ENCODE measurements around the gene USP37. TPM values are rescaled to one million over a fixed set of nuclear protein-coding genes. Genes with fewer than 3 reads are reported as not detected.

The USP37 gene
- total and polyA plus RNA-seq, 2 of the 13 experiments (the other 11 are each of a cell fraction or from before 2014, with no cell fraction given) = 6.5 to 30.6 TPM

GRCh38 chr2:218566296-218566695 lies 1.9 kb downstream of the USP37 start:
- ChIA-PET CTCF (ENCODE audit: low intra/inter-chr PET ratio, low total read pairs) (no interaction called here), POLR2A (no interaction called here)
- in situ Hi-C loops (cut with HindIII; ENCODE audit: extremely low pct_ligation_motif_present, low pct_unique_long_range_greater_than_20kb) (no loop called here), intact Hi-C loops (cut with micrococcal nuclease; ENCODE audit: unreplicated experiment) (loop anchor here (5.0 to 10.0 kb wide), 2 partner anchors 169 to 271 kb away; partner anchors contain the start of genes CTDSP1 and TMBIM1)
- peaks cover 0 to 6% of the 10 kb centered on the region in 2 experiments; a peak in 1 of 5 replicates for H3K27me3 ChIP-seq (ENCODE audit: control insufficient read depth in 1 of 2, insufficient read depth in 2 of 2, low read length in 2 of 2)
- H3K79me2 ChIP-seq (ENCODE audit: insufficient read depth, low read length) = peaks cover 79% of the 10 kb centered on the region
- no peak for FAIRE-seq
- H4K20me1 ChIP-seq (ENCODE audit: insufficient read depth, low read length) = peaks cover 12% of the 10 kb centered on the region
- no peak overlapping the region for H3K27ac ChIP-seq (ENCODE audit: extremely low read length, insufficient read depth, low read length)
- H2AFZ ChIP-seq (ENCODE audit: low read length) = no peak overlapping the region
- no TSS peak for BruUV-seq (replicated peaks)
- WGBS (ENCODE audit: low lambda C conversion rate) = 91% methylated on average over 1 of the region's 1 CpG
- H3K4me3 ChIP-seq (replicated peaks in 1 of 3; ENCODE audit: insufficient read depth in 1 of 3, low read depth in 2 of 3, low read length in 3 of 3) = peak overlapping the region in 1 of 3 experiments; percentile 70; a peak in 3 of 6 replicates
- no peak for TF ChIP-seq IKZF4 (CRISPR knock-in tag; IDR thresholded peaks at IDR 0.05; ENCODE audit: borderline replicate concordance, low read depth, not compliant biosample characterization)
- no peak for TF ChIP-seq ZSCAN30 (CRISPR knock-in tag; IDR thresholded peaks at IDR 0.05)
- no peak for TF ChIP-seq ZBTB25 (CRISPR knock-in tag; IDR thresholded peaks at IDR 0.05)
- no peak for TF ChIP-seq KAT8 (CRISPR knock-in tag; IDR thresholded peaks at IDR 0.05)
- TF ChIP-seq MAFK (conservative IDR thresholded peaks at IDR 0.05 in 1 of 2, IDR thresholded peaks at IDR 0.05 in 1 of 2; ENCODE audit: low read length in 2 of 2) = 0 out of 4 replicates have a peak, but pooled peaks of 1 of the 2 experiments have one; percentile 5
- TF ChIP-seq, protein P1, sequence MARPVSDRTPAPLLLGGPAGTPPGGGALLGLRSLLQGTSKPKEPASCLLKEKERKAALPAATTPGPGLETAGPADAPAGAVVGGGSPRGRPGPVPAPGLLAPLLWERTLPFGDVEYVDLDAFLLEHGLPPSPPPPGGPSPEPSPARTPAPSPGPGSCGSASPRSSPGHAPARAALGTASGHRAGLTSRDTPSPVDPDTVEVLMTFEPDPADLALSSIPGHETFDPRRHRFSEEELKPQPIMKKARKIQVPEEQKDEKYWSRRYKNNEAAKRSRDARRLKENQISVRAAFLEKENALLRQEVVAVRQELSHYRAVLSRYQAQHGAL (CRISPR knock-in tag; IDR thresholded peaks at IDR 0.05; ENCODE audit: not compliant biosample characterization) = no peak
- no peak for TF ChIP-seq ZNF841 (CRISPR knock-in tag; IDR thresholded peaks at IDR 0.05; ENCODE audit: borderline replicate concordance)
- no peak for DNase-seq (ENCODE audit: low spot score)
- H3K4me1 ChIP-seq (ENCODE audit: insufficient read depth, low read length) = peaks cover 55% of the 10 kb centered on the region
- no peak for ATAC-seq
- peaks cover 0 to 24% of the 10 kb centered on the region in 2 experiments; a peak in 4 of 5 replicates for H3K36me3 ChIP-seq (replicated peaks in 1 of 2; ENCODE audit: control insufficient read depth in 1 of 2, insufficient read depth in 2 of 2, low read length in 2 of 2)
- peak overlapping the region; percentile 86; the same call in 1 of the 2 replicates for H3K9ac ChIP-seq (ENCODE audit: insufficient read depth, low read depth, low read length)
- H3K4me2 ChIP-seq (ENCODE audit: low read depth, low read length) = peak overlapping the region; percentile 94
- H3K9me3 ChIP-seq (ENCODE audit: low read length) = no peaks in the 10 kb centered on the region

All from HepG2 (cell line).